Mesenchymal stem cell (in vitro differentiated cells and primary cell): ENCODE results near the gene CNGA4.

Experiments used
- DNase-seq: peaks from one replicate; pipeline ENCODE4 v3.0.0-alpha.2; 2013
- H2AFZ ChIP-seq: one replicate; pipeline ENCODE4 v1.6.1; 2013; ENCODE audit warnings: low read depth, mild to moderate bottlenecking, control low read depth, inconsistent platforms, low read length, moderate library complexity
- H2AK5ac ChIP-seq: 2 replicates; pipeline ENCODE4 v1.6.1; 2013; ENCODE audit warnings: low read length, moderate library complexity, mild to moderate bottlenecking, inconsistent platforms; ENCODE audit not compliant: severe bottlenecking
- H2BK120ac ChIP-seq: one replicate; pipeline ENCODE4 v1.6.1; 2013; ENCODE audit warnings: low read depth, mild to moderate bottlenecking, inconsistent platforms, low read length, moderate library complexity
- H2BK12ac ChIP-seq, 2 experiments: one replicate each; pipeline ENCODE4 v1.6.1; 2013; ENCODE audit warnings: inconsistent platforms in 2 of 2, low read length in 2 of 2, mild to moderate bottlenecking in 2 of 2, moderate library complexity in 2 of 2, control low read depth in 1 of 2
- H2BK15ac ChIP-seq: one replicate; pipeline ENCODE4 v1.6.1; 2013; ENCODE audit warnings: mild to moderate bottlenecking, low read depth, inconsistent platforms; ENCODE audit not compliant: poor library complexity, severe bottlenecking
- H2BK5ac ChIP-seq: 2 replicates; pipeline ENCODE4 v1.6.1; 2013; ENCODE audit warnings: low read depth, mild to moderate bottlenecking, low read length, control low read depth, inconsistent platforms; ENCODE audit not compliant: poor library complexity, severe bottlenecking
- H3K14ac ChIP-seq, 2 experiments: one replicate each; pipeline ENCODE4 v1.6.1; 2013; ENCODE audit warnings: inconsistent platforms in 2 of 2, low read length in 2 of 2, control low read depth in 1 of 2, mild to moderate bottlenecking in 1 of 2, moderate library complexity in 1 of 2
- H3K18ac ChIP-seq, 2 experiments: one replicate each; pipeline ENCODE4 v1.6.1; 2013; ENCODE audit warnings: inconsistent platforms in 2 of 2, low read length in 2 of 2, control low read depth in 1 of 2, low read depth in 1 of 2, mild to moderate bottlenecking in 1 of 2
- H3K23ac ChIP-seq, 2 experiments: one replicate each; pipeline ENCODE4 v1.6.1; 2013; ENCODE audit warnings: inconsistent platforms in 2 of 2, low read length in 2 of 2, mild to moderate bottlenecking in 2 of 2, moderate library complexity in 2 of 2, control low read depth in 1 of 2
- H3K27ac ChIP-seq: 2 replicates; pipeline ENCODE4 v1.5.1; 2013; ENCODE audit warnings: mild to moderate bottlenecking, moderate library complexity, low read length, control low read depth, inconsistent platforms; ENCODE audit not compliant: poor library complexity, severe bottlenecking
- H3K27me3 ChIP-seq, 2 experiments: 2 replicates each; pipeline versions ENCODE4 v1.6.1 to v1.7.0; 2013; ENCODE audit warnings: low read length in 2 of 2, mild to moderate bottlenecking in 2 of 2, moderate library complexity in 2 of 2, control low read depth in 1 of 2, inconsistent platforms in 1 of 2; ENCODE audit not compliant: control insufficient read depth in 1 of 2, insufficient read depth in 1 of 2
- H3K36me3 ChIP-seq, 2 experiments: 2 replicates each; pipeline versions ENCODE4 v1.6.1 to v1.7.0; 2013; ENCODE audit warnings: low read length in 2 of 2, control low read depth in 1 of 2, inconsistent platforms in 1 of 2, low read depth in 1 of 2, mild to moderate bottlenecking in 1 of 2; ENCODE audit not compliant: insufficient read depth in 2 of 2, control insufficient read depth in 1 of 2
- H3K4ac ChIP-seq, 2 experiments: one replicate each; pipeline ENCODE4 v1.6.1; 2013; ENCODE audit warnings: inconsistent platforms in 2 of 2, low read length in 2 of 2, mild to moderate bottlenecking in 2 of 2, moderate library complexity in 2 of 2, control low read depth in 1 of 2, low read depth in 1 of 2
- H3K4me1 ChIP-seq: 2 replicates; pipeline ENCODE4 v1.6.1; 2013; ENCODE audit warnings: low read depth, low read length, control low read depth; ENCODE audit not compliant: control insufficient read depth, insufficient read depth
- H3K4me2 ChIP-seq: 2 replicates; pipeline ENCODE4 v1.6.1; 2013; ENCODE audit warnings: low read length, mild to moderate bottlenecking, inconsistent platforms; ENCODE audit not compliant: poor library complexity, severe bottlenecking
- H3K4me3 ChIP-seq, 2 experiments: 2 replicates each; pipeline versions ENCODE4 v1.5.1 to v1.7.0; 2013; ENCODE audit warnings: low read length in 2 of 2, mild to moderate bottlenecking in 2 of 2, control low read depth in 1 of 2, low read depth in 1 of 2; ENCODE audit not compliant: insufficient read depth in 1 of 2
- H3K79me1 ChIP-seq: replicated peaks from 2 replicates; pipeline ENCODE4 v1.6.1; 2013; ENCODE audit warnings: mild to moderate bottlenecking, control low read depth, low read length, inconsistent platforms; ENCODE audit not compliant: poor library complexity, severe bottlenecking
- H3K9ac ChIP-seq: 2 replicates; pipeline ENCODE4 v1.7.0; 2013; ENCODE audit warnings: mild to moderate bottlenecking, low read length, moderate library complexity
- H3K9me3 ChIP-seq: 2 replicates; pipeline ENCODE4 v1.7.0; 2013; ENCODE audit warnings: mild to moderate bottlenecking, low read length; ENCODE audit not compliant: control insufficient read depth
- H4K8ac ChIP-seq: one replicate; pipeline ENCODE4 v1.6.1; 2013; ENCODE audit warnings: inconsistent platforms, mild to moderate bottlenecking, low read length, moderate library complexity
- H4K91ac ChIP-seq: one replicate; pipeline ENCODE4 v1.6.1; 2013; ENCODE audit warnings: mild to moderate bottlenecking, low read length, inconsistent platforms
- WGBS: methylation state at CpG from one replicate; pipeline ENCODE4 v1.1.7; 2013; ENCODE audit warnings: mixed read lengths; 5-methylcytosine and 5-hydroxymethylcytosine counted together

The CNGA4 gene

GRCh38 chr11:6249770-6250555 is 11.1 kb downstream of the CNGA4 start:
- no peak overlapping the region for H2BK120ac ChIP-seq
- peak overlapping the region; percentile 35 for H2AK5ac ChIP-seq
- H3K4me3 ChIP-seq, result peak overlapping the region in 1 of 2 experiments; percentile 51
- H2BK15ac ChIP-seq, result no peak overlapping the region
- H3K4me1 ChIP-seq, result peaks cover 3% of the 10 kb centered on the region
- H2BK12ac ChIP-seq, result no peak overlapping the region
- 59% methylated on average over 3 of the region's 3 CpGs for WGBS
- H2AFZ ChIP-seq, result no peak overlapping the region
- H3K79me1 ChIP-seq, result no peaks in the 10 kb centered on the region
- DNase-seq, result peak; percentile 64
- no peak overlapping the region for H3K18ac ChIP-seq
- H3K14ac ChIP-seq, result no peak overlapping the region
- no peak overlapping the region for H3K4ac ChIP-seq
- H3K36me3 ChIP-seq, result no peaks in the 10 kb centered on the region
- H3K23ac ChIP-seq, result no peak overlapping the region
- no peak overlapping the region for H4K91ac ChIP-seq
- no peaks in the 10 kb centered on the region for H3K9me3 ChIP-seq
- no peak overlapping the region for H4K8ac ChIP-seq
- peaks cover 0 to 8% of the 10 kb centered on the region in 2 experiments for H3K27me3 ChIP-seq
- H3K27ac ChIP-seq, result no peak overlapping the region
- H3K9ac ChIP-seq, result peak overlapping the region; percentile 59
- H3K4me2 ChIP-seq, result no peak overlapping the region
- H2BK5ac ChIP-seq, result no peak overlapping the region

- H4K91ac ChIP-seq, result no peak overlapping the region
- peak; percentile 80 for DNase-seq
- no peak overlapping the region for H3K23ac ChIP-seq
- H4K8ac ChIP-seq, result no peak overlapping the region
- no peak overlapping the region for H2BK5ac ChIP-seq
- WGBS, result 57% methylated on average over 6 of the region's 6 CpGs
- peaks cover 6 to 10% of the 10 kb centered on the region in 2 experiments for H3K27me3 ChIP-seq
- no peak overlapping the region for H3K4me2 ChIP-seq
- no peak overlapping the region for H3K14ac ChIP-seq
- H3K4me3 ChIP-seq, result no peak overlapping the region
- no peaks in the 10 kb centered on the region for H3K9me3 ChIP-seq
- no peak overlapping the region for H2BK12ac ChIP-seq
- no peak overlapping the region for H2BK15ac ChIP-seq
- no peaks in the 10 kb centered on the region for H3K79me1 ChIP-seq
- H3K4me1 ChIP-seq, result peaks cover 3% of the 10 kb centered on the region
- H3K9ac ChIP-seq, result peak overlapping the region; percentile 54
- H3K4ac ChIP-seq, result no peak overlapping the region
- H2AK5ac ChIP-seq, result no peak overlapping the region
- H2AFZ ChIP-seq, result no peak overlapping the region
- no peak overlapping the region for H2BK120ac ChIP-seq
- H3K36me3 ChIP-seq, result no peaks in the 10 kb centered on the region
- peak overlapping the region in 1 of 2 experiments; percentile 3 for H3K18ac ChIP-seq
- no peak overlapping the region for H3K27ac ChIP-seq
These were observed 12.3 kb downstream of the CNGA4 start for GRCh38 chr11:6251120-6251733.

GRCh38 chr11:6251990-6252473 is 13.1 kb downstream of the CNGA4 start:
- Histone ChIP-seq H2AFZ (no peak overlapping the region), H3K4me2 (no peak overlapping the region), H3K18ac (no peak overlapping the region), H3K4ac (no peak overlapping the region), H2BK5ac (no peak overlapping the region), H3K14ac (no peak overlapping the region), H3K79me1 (no peaks in the 10 kb centered on the region), H3K27me3 (peaks cover 14 to 16% of the 10 kb centered on the region in 2 experiments), H3K4me3 (no peak overlapping the region), H3K27ac (no peak overlapping the region), H2AK5ac (no peak overlapping the region), H3K4me1 (peaks cover 3% of the 10 kb centered on the region), H3K36me3 (no peaks in the 10 kb centered on the region), H3K23ac (no peak overlapping the region), H2BK120ac (no peak overlapping the region), H4K8ac (no peak overlapping the region), H4K91ac (no peak overlapping the region), H2BK15ac (peak overlapping the region; percentile 3), H3K9me3 (no peaks in the 10 kb centered on the region), H2BK12ac (no peak overlapping the region), H3K9ac (peak overlapping the region; percentile 54)
- peak; percentile 72 for DNase-seq
- WGBS, result 52% methylated on average over 6 of the region's 6 CpGs

GRCh38 chr11:6253197-6253596 is 14.3 kb downstream of the CNGA4 start:
- H3K14ac ChIP-seq, result no peak overlapping the region
- H3K18ac ChIP-seq, result no peak overlapping the region
- no peak overlapping the region for H3K23ac ChIP-seq
- no peak overlapping the region for H3K4ac ChIP-seq
- no peak overlapping the region for H4K91ac ChIP-seq
- H3K4me1 ChIP-seq, result peaks cover 3% of the 10 kb centered on the region
- no peaks in the 10 kb centered on the region for H3K79me1 ChIP-seq
- H3K9me3 ChIP-seq, result no peaks in the 10 kb centered on the region
- H2AFZ ChIP-seq, result no peak overlapping the region
- no peak overlapping the region for H3K4me2 ChIP-seq
- no peak overlapping the region for H2BK120ac ChIP-seq
- H3K9ac ChIP-seq, result no peak overlapping the region
- no peak overlapping the region for H4K8ac ChIP-seq
- peak; percentile 15 for DNase-seq
- H3K27me3 ChIP-seq, result peaks cover 25 to 26% of the 10 kb centered on the region in 2 experiments
- H3K27ac ChIP-seq, result no peak overlapping the region
- H2BK5ac ChIP-seq, result no peak overlapping the region
- H3K4me3 ChIP-seq, result no peak overlapping the region
- no peak overlapping the region for H2BK15ac ChIP-seq
- 57% methylated on average over 1 of the region's 1 CpG for WGBS
- no peak overlapping the region for H2AK5ac ChIP-seq
- no peaks in the 10 kb centered on the region for H3K36me3 ChIP-seq
- H2BK12ac ChIP-seq, result no peak overlapping the region
